ENCODE measurements around the gene ANKLE1. TPM values are rescaled to one million over a fixed set of nuclear protein-coding genes. Genes with fewer than 3 reads are reported as not detected.

Gene ANKLE1
- polyA plus RNA-seq, 1 experiment = 0.38 TPM

DNA sequence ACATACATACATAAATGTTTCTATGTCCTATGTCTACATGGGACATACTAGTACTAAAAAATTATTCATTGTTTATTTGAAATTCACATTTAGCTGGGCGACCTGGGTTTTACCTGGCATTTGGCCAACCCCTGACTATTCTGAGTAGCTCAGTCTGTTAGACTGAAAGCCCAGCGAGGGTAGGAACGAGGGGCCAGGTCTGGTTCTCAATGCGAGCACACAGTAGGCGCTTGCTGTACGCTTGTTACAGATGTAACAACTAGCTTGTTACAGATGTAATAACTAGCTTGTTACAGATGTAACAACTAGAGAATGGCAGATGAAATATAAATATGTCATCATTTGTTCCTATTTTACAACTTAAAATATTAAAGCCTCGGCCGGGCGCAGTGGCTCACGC lies 53.9 kb downstream of the ANKLE1 start:
- CTCF ChIA-PET = interaction anchor here (1.0 to 2.2 kb wide), 5 partner anchors 30 to 53 kb away, joined by 3 to 10 read pairs (median 4); partner anchors contain the start of genes ABHD8 and MRPL34

More for the DNA sequence above, 53.9 kb downstream of the ANKLE1 start:
- Histone ChIP-seq H3K4me3 (ENCODE audit: low read depth, low read length) (no peak overlapping the region), H3K36me3 (ENCODE audit: control insufficient read depth, insufficient read depth, low read length) (no peaks in the 10 kb centered on the region; the same call in 1 of the 2 replicates), H3K27me3 (ENCODE audit: control insufficient read depth, insufficient read depth, low read length) (no peaks in the 10 kb centered on the region)
- POLR2A ChIA-PET = interaction anchor here (0.6 kb wide), 1 partner anchor 12 kb away, joined by 5 read pairs; no protein-coding TSS in a partner anchor
- TF ChIP-seq, protein P1, sequence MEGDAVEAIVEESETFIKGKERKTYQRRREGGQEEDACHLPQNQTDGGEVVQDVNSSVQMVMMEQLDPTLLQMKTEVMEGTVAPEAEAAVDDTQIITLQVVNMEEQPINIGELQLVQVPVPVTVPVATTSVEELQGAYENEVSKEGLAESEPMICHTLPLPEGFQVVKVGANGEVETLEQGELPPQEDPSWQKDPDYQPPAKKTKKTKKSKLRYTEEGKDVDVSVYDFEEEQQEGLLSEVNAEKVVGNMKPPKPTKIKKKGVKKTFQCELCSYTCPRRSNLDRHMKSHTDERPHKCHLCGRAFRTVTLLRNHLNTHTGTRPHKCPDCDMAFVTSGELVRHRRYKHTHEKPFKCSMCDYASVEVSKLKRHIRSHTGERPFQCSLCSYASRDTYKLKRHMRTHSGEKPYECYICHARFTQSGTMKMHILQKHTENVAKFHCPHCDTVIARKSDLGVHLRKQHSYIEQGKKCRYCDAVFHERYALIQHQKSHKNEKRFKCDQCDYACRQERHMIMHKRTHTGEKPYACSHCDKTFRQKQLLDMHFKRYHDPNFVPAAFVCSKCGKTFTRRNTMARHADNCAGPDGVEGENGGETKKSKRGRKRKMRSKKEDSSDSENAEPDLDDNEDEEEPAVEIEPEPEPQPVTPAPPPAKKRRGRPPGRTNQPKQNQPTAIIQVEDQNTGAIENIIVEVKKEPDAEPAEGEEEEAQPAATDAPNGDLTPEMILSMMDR (IDR thresholded peaks at IDR 0.05; ENCODE audit: insufficient read depth, low read depth, low read length) = no peak
- DNase-seq (ENCODE audit: low read depth) = no peak

Other genes with a start within 250 kb of the ANKLE1 start
- gene HAUS8, start 206.4 kb upstream of the ANKLE1 start, polyA plus RNA-seq (2011; rRNA removed) = 11.0 and 14.0 TPM in 2 replicates
- 26.5 and 40.8 TPM in 2 replicates for gene MYO9B, start 206.1 kb upstream of the ANKLE1 start, polyA plus RNA-seq (2011; rRNA removed)
- gene USE1, start 66.5 kb upstream of the ANKLE1 start, polyA plus RNA-seq (2011; rRNA removed) = 27.9 and 29.7 TPM in 2 replicates
- gene OCEL1, start 55.7 kb upstream of the ANKLE1 start, polyA plus RNA-seq (2011; rRNA removed) = 8.1 and 10.0 TPM in 2 replicates
- 26.1 and 28.0 TPM in 2 replicates for gene NR2F6, start 36.0 kb upstream of the ANKLE1 start, polyA plus RNA-seq (2011; rRNA removed)
- gene USHBP1, start 17.2 kb upstream of the ANKLE1 start, polyA plus RNA-seq (2011; rRNA removed) = not detected in 2 replicates
- 90.1 and 122 TPM in 2 replicates for gene BABAM1, start 14.5 kb upstream of the ANKLE1 start, polyA plus RNA-seq (2011; rRNA removed)
- 7.1 and 11.0 TPM in 2 replicates for gene ABHD8, start 21.5 kb downstream of the ANKLE1 start, polyA plus RNA-seq (2011; rRNA removed)
- 19.9 and 26.3 TPM in 2 replicates for gene MRPL34, start 24.0 kb downstream of the ANKLE1 start, polyA plus RNA-seq (2011; rRNA removed)
- gene DDA1, start 27.7 kb downstream of the ANKLE1 start, polyA plus RNA-seq (2011; rRNA removed) = 52.7 and 55.6 TPM in 2 replicates
- gene ANO8, start 53.0 kb downstream of the ANKLE1 start, polyA plus RNA-seq (2011; rRNA removed) = 1.3 and 1.9 TPM in 2 replicates
- 4.9 and 6.3 TPM in 2 replicates for gene GTPBP3, start 55.7 kb downstream of the ANKLE1 start, polyA plus RNA-seq (2011; rRNA removed)
- not detected in 2 replicates for gene PLVAP, start 95.4 kb downstream of the ANKLE1 start, polyA plus RNA-seq (2011; rRNA removed)
- not detected in 2 replicates for gene CCDC194, start 112.3 kb downstream of the ANKLE1 start, polyA plus RNA-seq (2011; rRNA removed)
- 4.5 and 6.4 TPM in 2 replicates for gene BST2, start 123.7 kb downstream of the ANKLE1 start, polyA plus RNA-seq (2011; rRNA removed)
- 29.4 and 47.3 TPM in 2 replicates for gene MVB12A, start 138.1 kb downstream of the ANKLE1 start, polyA plus RNA-seq (2011; rRNA removed)
- 0.09 and 0.11 TPM in 2 replicates for gene TMEM221, start 166.8 kb downstream of the ANKLE1 start, polyA plus RNA-seq (2011; rRNA removed)
- gene NXNL1, start 179.0 kb downstream of the ANKLE1 start, polyA plus RNA-seq (2011; rRNA removed) = not detected in 2 replicates
- gene SLC27A1, start 188.6 kb downstream of the ANKLE1 start, polyA plus RNA-seq (2011; rRNA removed) = 12.0 and 18.8 TPM in 2 replicates
- gene PGLS, start 229.7 kb downstream of the ANKLE1 start, polyA plus RNA-seq (2011; rRNA removed) = 73.4 and 89.2 TPM in 2 replicates